GM15510 (cell line): ENCODE measurements around the gene CCNK.

ENCODE experiments used
- POLR2A ChIP-seq: IDR thresholded peaks from 3 replicates; pipeline ENCODE4 v1.6.1; 2011; ENCODE audit warnings: borderline replicate concordance; ENCODE audit not compliant: insufficient read length; ENCODE audit errors: extremely low read depth

CCNK gene

GRCh38 chr14:99476864-99477263, 4.3 kb upstream of the CCNK start:
- TF ChIP-seq POLR2A = no peak

DNA sequence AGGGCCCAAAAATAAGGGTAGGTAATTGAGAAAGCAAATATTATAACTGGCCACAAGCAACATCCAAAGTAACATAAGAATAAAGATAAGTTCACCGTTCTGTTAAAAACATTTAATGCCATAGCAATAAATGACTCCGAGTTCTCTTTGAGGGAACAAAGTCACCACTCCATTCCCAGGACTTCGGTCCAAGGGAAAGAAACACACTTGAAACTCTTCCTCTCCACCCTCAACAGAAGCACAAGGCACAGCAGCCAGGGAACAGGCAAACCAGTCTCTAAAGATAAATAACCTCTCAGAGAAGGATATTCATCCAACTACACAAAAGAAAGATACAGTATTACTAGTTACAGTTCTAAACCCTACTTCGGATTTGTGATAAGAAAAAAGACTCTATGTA, 3.1 kb upstream of the CCNK start:
- TF ChIP-seq POLR2A = no peak

GRCh38 chr14:99479160-99479905, 1.9 kb upstream of the CCNK start:
- no peak for TF ChIP-seq POLR2A

- TF ChIP-seq POLR2A = peak; percentile 56
Observed at GRCh38 chr14:99479906-99480869, 1.0 kb upstream of the CCNK start, which contains the start of gene SETD3. Gene SETD3 (minus strand): TSS chr14:99480859. CDS start chr14:99465805, 15,054 bp downstream.

GRCh38 chr14:99481745-99482099, 513 bp downstream of the CCNK start:
- TF ChIP-seq POLR2A = no peak

DNA sequence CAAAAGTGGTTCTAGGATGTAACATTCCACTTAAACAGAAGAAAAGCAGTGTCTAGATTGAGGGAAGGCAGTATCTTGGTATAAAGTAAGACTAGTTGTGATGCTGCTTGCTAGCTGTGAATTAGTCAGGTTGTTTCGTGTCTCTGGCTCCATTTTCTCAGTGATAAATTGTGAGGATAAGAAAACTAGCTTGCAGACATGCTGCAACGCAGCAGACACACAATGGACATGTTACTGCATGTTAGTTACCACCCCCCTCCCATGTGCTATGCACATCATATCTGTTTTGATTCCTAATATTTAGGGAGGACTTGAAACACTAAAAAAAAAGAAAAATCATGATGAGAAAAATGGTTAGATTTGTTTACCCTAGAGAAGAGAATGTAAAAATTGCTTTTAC, 2.9 kb downstream of the CCNK start:
- TF ChIP-seq POLR2A = no peak

GRCh38 chr14:99497341-99497740, 16.1 kb downstream of the CCNK start:
- no peak for TF ChIP-seq POLR2A

- TF ChIP-seq POLR2A = no peak
Observed at GRCh38 chr14:99497894-99498293, 16.7 kb downstream of the CCNK start.

DNA sequence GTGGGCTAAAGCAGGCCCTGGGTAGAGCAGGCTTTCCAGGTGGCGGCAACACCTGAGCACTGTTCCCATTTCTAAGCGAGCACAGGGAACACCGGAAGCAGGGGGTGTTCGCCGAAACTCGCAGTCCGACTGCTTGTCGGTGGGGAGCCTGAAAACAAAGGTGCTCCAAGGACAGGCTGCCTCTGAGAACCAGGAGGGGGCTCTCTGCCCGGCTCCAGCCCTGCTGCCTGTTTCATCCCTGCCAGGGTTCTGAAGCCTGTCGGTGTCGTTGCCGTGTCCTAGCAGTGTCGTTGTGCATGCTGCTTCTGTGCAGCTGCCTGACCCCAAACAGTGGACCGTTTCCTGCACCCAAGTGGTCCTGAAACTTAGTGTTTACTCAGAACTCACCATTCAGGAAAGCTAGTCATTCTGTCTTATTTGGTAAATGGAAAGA, 21.8 kb downstream of the CCNK start:
- no peak for TF ChIP-seq POLR2A

DNA sequence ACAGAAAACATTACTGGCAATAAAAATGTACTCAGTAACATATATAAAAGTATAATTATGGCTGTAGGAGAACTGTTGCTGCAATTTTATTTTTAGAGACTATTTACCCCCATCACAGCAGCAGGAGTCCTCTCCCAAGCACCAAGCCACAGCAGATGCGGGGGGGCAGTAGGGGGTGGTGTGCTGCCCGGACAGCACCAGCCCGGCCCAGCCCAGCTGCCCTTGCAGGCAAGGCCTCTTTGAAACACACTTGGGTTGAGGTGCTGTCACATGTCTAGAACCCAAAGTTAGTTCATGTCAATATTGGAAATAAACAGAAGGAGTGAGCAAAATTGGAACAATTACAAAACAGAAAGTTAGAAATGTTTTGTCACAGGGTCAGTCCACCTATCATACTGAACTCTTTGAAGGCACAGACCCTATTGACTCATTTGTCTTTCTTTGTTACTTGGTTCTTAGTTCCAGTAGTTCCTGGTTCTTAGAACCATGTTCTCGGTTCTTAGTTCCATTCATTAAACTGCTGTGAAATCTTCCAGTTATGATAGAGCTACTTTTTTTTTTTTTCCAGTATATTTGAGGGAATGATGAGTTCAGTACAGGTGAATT, 22.7 kb downstream of the CCNK start:
- no peak for TF ChIP-seq POLR2A

GRCh38 chr14:99505089-99505488, 23.9 kb downstream of the CCNK start:
- TF ChIP-seq POLR2A = no peak

- TF ChIP-seq POLR2A = no peak
Observed at GRCh38 chr14:99506276-99506675, 25.1 kb downstream of the CCNK start.

DNA sequence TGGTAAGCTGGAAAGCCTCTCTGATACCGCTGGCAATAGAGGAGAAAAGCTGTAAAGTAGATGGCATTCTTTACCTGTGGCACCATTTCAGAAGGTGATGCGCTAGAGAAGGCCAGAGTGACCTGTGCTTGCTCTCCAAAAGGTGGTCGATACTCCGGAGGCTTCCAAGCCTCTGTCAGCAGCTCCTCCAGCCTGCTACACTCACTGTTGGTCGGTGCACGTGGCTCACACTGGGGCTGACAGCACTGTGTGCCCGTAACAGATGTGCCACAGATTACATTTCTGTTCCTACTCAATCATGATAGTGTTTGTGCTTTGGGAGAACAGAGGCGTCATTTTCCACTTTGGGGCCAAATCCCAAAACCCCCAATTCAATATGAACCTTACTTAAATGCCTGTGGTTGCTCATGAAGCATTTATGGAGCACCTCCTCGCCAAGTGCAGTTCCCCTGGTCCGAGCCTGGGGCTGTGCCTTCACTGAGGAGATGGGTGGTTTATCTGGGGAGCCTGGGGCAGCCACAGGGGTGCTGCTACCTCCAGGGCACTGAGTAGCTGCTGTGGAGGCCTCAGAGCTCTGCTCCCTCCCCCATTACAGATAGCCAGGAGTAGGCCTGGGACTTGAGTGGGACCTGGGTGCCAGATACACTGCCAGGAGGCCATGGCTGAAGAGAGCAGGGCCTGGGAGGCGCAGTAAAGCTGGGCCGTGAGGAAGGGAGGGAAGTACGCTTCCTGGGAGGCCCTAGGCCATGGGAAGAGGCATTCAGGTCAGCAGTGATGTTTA, 26.8 kb downstream of the CCNK start:
- no peak for TF ChIP-seq POLR2A

GRCh38 chr14:99508896-99509629, 27.9 kb downstream of the CCNK start:
- TF ChIP-seq POLR2A = no peak
